ENCODE results near the gene TBC1D22A.

The TBC1D22A gene

DNA sequence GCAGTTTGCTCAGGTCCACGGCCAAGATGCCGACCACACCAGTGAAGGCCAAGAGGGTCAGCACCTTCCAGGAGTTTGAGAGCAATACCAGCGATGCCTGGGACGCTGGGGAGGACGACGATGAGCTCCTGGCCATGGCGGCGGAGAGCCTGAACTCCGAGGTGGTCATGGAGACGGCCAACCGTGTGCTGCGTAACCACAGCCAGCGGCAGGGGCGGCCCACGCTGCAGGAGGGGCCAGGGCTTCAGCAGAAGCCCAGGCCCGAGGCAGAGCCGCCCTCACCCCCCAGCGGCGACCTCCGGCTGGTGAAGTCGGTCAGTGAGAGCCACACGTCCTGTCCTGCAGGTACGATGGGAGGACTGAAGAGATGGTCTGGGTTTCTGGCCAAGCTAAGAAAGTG, 31.0 kb downstream of the TBC1D22A start:
- H4K20me1 ChIP-seq: peaks cover 21 to 98% (median 84%) of the 10 kb centered on the region in 11 experiments
- H3K27ac ChIP-seq: no peak overlapping the region; a peak in 1 of 22 replicates
- H3K9ac ChIP-seq: no peak overlapping the region
- H3K4me1 ChIP-seq: peaks cover 48 to 61% (median 55%) of the 10 kb centered on the region in 10 experiments
- peaks cover 40 to 70% (median 52%) of the 10 kb centered on the region in 11 experiments for H3K36me3 ChIP-seq
- H3K9me3 ChIP-seq (replicated peaks in 1 of 11): no peaks in the 10 kb centered on the region
- no peaks in the 10 kb centered on the region for H3K27me3 ChIP-seq
- no peak for TF ChIP-seq Cebpa-rat (IDR thresholded peaks at IDR 0.05)
- H3K4me3 ChIP-seq: no peak overlapping the region
- H3K4me2 ChIP-seq: no peak overlapping the region

DNA sequence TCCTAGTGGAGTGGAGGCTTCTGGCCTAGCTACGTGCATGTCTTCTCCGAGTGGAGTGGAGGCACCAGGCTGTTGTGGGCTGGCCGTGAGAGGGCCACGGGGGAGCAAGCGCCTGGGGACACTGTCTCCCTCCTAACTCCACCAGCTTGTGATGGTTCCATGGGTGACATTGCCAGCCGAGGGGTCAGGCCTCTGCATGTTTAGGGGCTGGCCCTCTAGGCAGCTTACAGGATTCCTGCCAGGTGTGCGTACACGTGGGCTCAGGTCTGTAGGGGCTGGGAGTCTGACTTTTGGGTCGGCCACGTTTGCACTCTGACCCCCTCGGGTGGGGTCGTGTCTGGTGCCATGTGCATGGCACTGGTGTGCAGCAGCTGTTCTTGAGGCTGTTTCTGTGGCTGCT, 31.6 kb downstream of the TBC1D22A start:
- no peak for TF ChIP-seq Cebpa-rat (IDR thresholded peaks at IDR 0.05)
- Histone ChIP-seq H3K9ac (no peak overlapping the region), H3K27ac (no peak overlapping the region), H3K36me3 (peaks cover 44 to 72% (median 56%) of the 10 kb centered on the region in 11 experiments), H3K4me2 (no peak overlapping the region), H3K27me3 (no peaks in the 10 kb centered on the region), H3K4me3 (no peak overlapping the region), H3K9me3 (replicated peaks in 1 of 11) (no peaks in the 10 kb centered on the region), H3K4me1 (peaks cover 48 to 60% (median 54%) of the 10 kb centered on the region in 10 experiments), H4K20me1 (peaks cover 25 to 98% (median 83%) of the 10 kb centered on the region in 11 experiments)

DNA sequence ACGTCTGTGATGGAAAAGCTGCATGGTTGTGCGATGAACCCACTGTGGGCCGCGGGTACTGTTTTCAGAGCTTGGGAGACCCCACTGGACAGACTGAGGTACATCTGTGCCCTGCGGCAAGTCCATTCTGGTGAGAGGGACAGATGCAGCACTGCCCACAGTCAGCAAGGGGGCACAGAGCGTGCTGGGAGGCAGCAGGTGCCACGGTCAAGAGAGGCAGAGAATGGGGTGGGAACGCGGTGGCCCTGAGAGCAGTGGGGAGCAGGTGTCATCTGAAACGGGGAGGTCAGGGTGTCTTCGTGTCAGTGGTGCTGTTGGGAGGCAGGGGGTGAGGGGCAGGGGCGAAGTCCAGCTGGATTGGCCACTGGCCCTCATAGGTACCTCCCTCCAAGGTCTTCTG, 32.0 kb downstream of the TBC1D22A start:
- no peak overlapping the region for H3K4me3 ChIP-seq
- H3K4me2 ChIP-seq: no peak overlapping the region
- H4K20me1 ChIP-seq: peaks cover 27 to 98% (median 83%) of the 10 kb centered on the region in 11 experiments
- no peaks in the 10 kb centered on the region for H3K9me3 ChIP-seq (replicated peaks in 1 of 11)
- no peak overlapping the region for H3K27ac ChIP-seq
- H3K27me3 ChIP-seq: no peaks in the 10 kb centered on the region
- TF ChIP-seq Cebpa-rat (IDR thresholded peaks at IDR 0.05): no peak
- H3K4me1 ChIP-seq: peaks cover 46 to 57% (median 52%) of the 10 kb centered on the region in 10 experiments
- H3K36me3 ChIP-seq: peaks cover 48 to 73% (median 60%) of the 10 kb centered on the region in 11 experiments
- H3K9ac ChIP-seq: no peak overlapping the region

DNA sequence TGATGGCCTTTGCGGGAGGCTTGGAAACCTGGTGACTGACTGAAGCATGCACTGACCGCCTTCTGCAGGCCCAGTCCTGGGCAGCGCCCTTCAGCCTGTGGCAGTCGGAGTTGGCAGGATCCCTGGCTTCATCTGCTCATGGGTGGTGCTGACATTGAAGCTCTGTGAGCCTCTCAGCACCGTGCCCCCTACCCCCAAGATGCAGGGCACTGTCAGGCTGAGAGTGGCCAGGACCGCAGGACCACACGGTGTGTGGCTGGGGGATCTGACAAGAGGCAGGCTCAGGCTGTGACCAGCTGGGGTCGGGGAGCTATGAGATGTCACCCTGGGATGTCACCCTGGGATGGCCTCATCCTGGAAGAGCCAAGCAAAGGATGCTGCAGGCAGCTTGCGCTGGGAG, 32.7 kb downstream of the TBC1D22A start:
- Histone ChIP-seq H3K9me3 (replicated peaks in 1 of 11) (no peaks in the 10 kb centered on the region), H3K27me3 (no peaks in the 10 kb centered on the region), H3K4me2 (no peak overlapping the region), H3K4me1 (peaks cover 39 to 53% (median 47%) of the 10 kb centered on the region in 10 experiments), H3K36me3 (peaks cover 55 to 79% (median 67%) of the 10 kb centered on the region in 11 experiments), H3K4me3 (no peak overlapping the region), H3K9ac (0 out of 22 replicates have a peak overlapping the region, but pooled peaks of 1 of the 11 experiments have one; percentile 2), H3K27ac (no peak overlapping the region), H4K20me1 (peaks cover 27 to 98% (median 83%) of the 10 kb centered on the region in 11 experiments)
- no peak for TF ChIP-seq Cebpa-rat (IDR thresholded peaks at IDR 0.05)

DNA sequence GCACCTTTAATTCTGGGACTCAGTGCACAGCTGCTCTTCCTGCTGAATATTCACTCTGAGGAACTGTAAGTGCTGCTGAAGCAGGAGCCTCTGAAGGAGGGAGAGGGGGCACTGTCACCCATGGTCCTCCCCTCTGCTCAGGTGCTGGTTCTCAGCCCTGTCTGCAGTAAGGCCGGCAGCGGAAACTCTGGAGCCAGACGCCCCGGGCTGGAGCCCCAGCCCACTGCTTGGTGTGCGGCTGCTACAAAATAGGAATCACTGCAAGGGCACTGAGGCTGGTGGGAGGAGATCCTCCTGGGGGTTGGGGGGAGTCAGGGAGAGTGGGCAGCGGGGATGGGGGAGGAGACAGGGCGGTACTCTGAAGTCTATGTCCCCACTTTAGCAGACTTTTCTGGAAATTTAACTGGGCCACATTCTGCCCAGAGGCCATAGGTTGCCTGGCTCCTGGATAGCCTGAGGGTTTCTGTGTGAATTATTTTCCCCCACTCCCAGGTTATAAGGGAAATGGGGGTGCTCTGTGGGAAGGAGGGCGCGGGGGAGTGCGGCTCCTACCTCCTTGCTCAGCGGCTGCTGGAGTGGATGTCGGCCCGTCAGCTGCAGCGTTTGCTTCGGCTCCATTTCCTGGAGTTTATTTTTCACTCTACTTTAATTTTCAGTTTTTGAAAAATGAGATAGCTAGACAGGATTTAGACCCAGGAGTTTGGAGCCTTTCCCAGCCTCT, 33.6 kb downstream of the TBC1D22A start:
- H3K36me3 ChIP-seq: peaks cover 63 to 88% (median 71%) of the 10 kb centered on the region in 11 experiments
- no peak overlapping the region for H3K4me2 ChIP-seq
- H3K4me1 ChIP-seq: peaks cover 31 to 48% (median 43%) of the 10 kb centered on the region in 10 experiments
- H3K27me3 ChIP-seq: no peaks in the 10 kb centered on the region
- peaks cover 31 to 98% (median 83%) of the 10 kb centered on the region in 11 experiments for H4K20me1 ChIP-seq
- H3K4me3 ChIP-seq: no peak overlapping the region
- no peaks in the 10 kb centered on the region for H3K9me3 ChIP-seq (replicated peaks in 1 of 11)
- no peak for TF ChIP-seq Cebpa-rat (IDR thresholded peaks at IDR 0.05)
- H3K9ac ChIP-seq: no peak overlapping the region; a peak in 1 of 22 replicates
- no peak overlapping the region for H3K27ac ChIP-seq

DNA sequence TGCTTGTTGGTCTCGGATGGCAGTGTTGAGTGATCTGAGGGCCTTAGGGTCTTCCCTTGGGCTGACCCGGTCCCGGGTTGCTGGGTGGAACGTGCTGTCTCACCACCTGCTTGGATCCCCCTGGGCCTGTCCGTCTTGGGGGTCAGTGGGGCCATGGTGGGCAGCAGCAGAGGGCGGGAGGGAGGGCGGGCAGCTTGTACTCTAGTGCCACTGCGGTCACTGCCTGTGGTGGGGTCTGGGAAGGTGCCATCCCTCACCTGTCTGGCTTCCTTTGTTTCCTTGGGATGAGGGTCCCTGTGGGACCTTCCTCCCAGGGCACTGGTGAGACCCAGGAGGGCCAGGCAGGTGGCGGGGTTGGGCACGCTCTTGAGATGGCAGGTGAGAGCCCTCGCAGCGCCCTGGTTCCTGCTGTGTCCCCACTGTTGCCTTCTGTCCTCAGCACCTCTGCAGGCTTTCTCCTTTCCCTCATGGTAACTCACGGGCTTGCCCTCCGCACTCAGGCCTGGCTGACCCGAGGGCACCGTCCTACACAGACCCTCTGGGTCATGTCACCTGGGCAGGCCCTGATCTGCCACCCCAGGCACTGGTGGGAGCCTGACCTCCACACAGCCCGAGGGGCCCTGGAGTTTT, 34.2 kb downstream of the TBC1D22A start:
- peaks cover 24 to 41% (median 37%) of the 10 kb centered on the region in 10 experiments for H3K4me1 ChIP-seq
- H4K20me1 ChIP-seq: peaks cover 37 to 100% (median 84%) of the 10 kb centered on the region in 11 experiments
- H3K4me2 ChIP-seq: peak overlapping the region in 4 of 11 experiments; percentile 6 to 26 (median 20); a peak in 2 of 22 replicates
- H3K27ac ChIP-seq: peak overlapping the region in 1 of 11 experiments; percentile 9; a peak in 1 of 22 replicates
- no peak for TF ChIP-seq Cebpa-rat (IDR thresholded peaks at IDR 0.05)
- peaks cover 70 to 95% (median 78%) of the 10 kb centered on the region in 11 experiments for H3K36me3 ChIP-seq
- H3K27me3 ChIP-seq: no peaks in the 10 kb centered on the region
- H3K9me3 ChIP-seq (replicated peaks in 1 of 11): no peaks in the 10 kb centered on the region
- H3K4me3 ChIP-seq: no peak overlapping the region
- H3K9ac ChIP-seq: peak overlapping the region in 2 of 11 experiments; percentile 0 to 30; a peak in 2 of 22 replicates

DNA sequence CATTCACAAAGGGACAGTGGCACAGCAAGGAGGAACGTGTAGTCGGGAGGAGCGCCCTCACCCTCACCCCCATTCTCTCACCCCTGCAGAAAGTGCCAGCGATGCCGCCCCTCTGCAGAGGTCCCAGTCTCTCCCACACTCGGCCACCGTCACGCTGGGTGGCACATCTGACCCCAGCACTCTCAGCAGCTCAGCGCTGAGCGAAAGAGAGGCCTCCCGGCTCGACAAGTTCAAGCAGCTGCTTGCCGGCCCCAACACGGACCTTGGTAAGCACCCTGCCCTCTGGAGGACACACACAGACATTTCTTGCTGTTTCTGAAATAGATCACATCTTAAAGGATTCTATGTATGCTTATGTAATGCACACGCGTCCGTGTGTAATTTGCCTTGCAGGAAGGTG, 34.9 kb downstream of the TBC1D22A start:
- Histone ChIP-seq H3K4me2 (peak overlapping the region in 4 of 11 experiments; percentile 6 to 26 (median 20); a peak in 2 of 22 replicates), H3K4me1 (peaks cover 17 to 35% (median 30%) of the 10 kb centered on the region in 10 experiments), H3K9me3 (replicated peaks in 1 of 11) (no peaks in the 10 kb centered on the region), H4K20me1 (peaks cover 44 to 100% (median 87%) of the 10 kb centered on the region in 11 experiments), H3K9ac (peak overlapping the region in 1 of 11 experiments; percentile 0; a peak in 2 of 22 replicates), H3K4me3 (no peak overlapping the region), H3K36me3 (peaks cover 74 to 96% (median 83%) of the 10 kb centered on the region in 11 experiments), H3K27me3 (no peaks in the 10 kb centered on the region), H3K27ac (peak overlapping the region in 1 of 11 experiments; percentile 9; a peak in 1 of 22 replicates)
- no peak for TF ChIP-seq Cebpa-rat (IDR thresholded peaks at IDR 0.05)

DNA sequence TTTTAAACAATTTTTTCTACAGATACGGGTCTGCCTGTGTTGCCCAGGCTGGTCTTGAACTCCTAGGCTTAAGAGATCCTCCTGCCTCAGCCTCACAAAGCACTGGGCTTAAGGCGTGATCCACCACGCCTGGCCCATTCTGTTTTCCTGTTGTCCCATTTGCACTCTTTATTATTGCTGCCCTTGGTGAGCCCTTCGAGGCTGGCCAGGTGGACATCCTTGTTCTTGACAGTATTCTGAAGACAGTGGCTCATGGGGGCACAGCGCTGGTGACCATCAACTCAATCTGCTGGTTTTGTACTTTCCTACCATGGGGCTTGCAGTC, 35.6 kb downstream of the TBC1D22A start:
- H3K4me3 ChIP-seq: no peak overlapping the region
- peaks cover 50 to 100% (median 86%) of the 10 kb centered on the region in 11 experiments for H4K20me1 ChIP-seq
- no peaks in the 10 kb centered on the region for H3K27me3 ChIP-seq
- no peak for TF ChIP-seq Cebpa-rat (IDR thresholded peaks at IDR 0.05)
- H3K27ac ChIP-seq: no peak overlapping the region
- H3K9me3 ChIP-seq (replicated peaks in 1 of 11): no peaks in the 10 kb centered on the region
- H3K4me2 ChIP-seq: 0 out of 22 replicates have a peak overlapping the region, but pooled peaks of 3 of the 11 experiments have one; percentile 8 to 20 (median 17)
- H3K4me1 ChIP-seq: peaks cover 11 to 29% (median 24%) of the 10 kb centered on the region in 10 experiments
- peak overlapping the region in 1 of 11 experiments; percentile 10; a peak in 1 of 22 replicates for H3K9ac ChIP-seq
- peaks cover 73 to 93% (median 78%) of the 10 kb centered on the region in 11 experiments for H3K36me3 ChIP-seq
